Chondrocyte (in vitro differentiated cells): Measurements from ENCODE around the gene NKX1-1. TPM values are rescaled to one million over a fixed set of nuclear protein-coding genes. Genes with fewer than 3 reads are reported as not detected.

Source experiments
- DNase-seq: peaks from one replicate; pipeline ENCODE4 v3.0.0; 2021; ENCODE audit warnings: mixed read lengths, low spot score
- H3K27ac Mint-ChIP-seq: one replicate; pipeline ENCODE4 v1.8.0; 2021; ENCODE audit warnings: mild to moderate bottlenecking, moderate library complexity, mixed read lengths; ENCODE audit not compliant: unreplicated experiment
- H3K27me3 Mint-ChIP-seq: 2 replicates; pipeline ENCODE4 v1.8.0; 2021; ENCODE audit warnings: low read depth, mixed read lengths
- H3K36me3 Mint-ChIP-seq: 2 replicates; pipeline ENCODE4 v1.8.0; 2021; ENCODE audit warnings: low read depth, mixed read lengths
- H3K4me1 Mint-ChIP-seq: 2 replicates; pipeline ENCODE4 v1.8.0; 2021; ENCODE audit warnings: low read depth, mild to moderate bottlenecking, mixed read lengths
- H3K4me3 Mint-ChIP-seq: one replicate; pipeline ENCODE4 v1.8.0; 2021; ENCODE audit warnings: mild to moderate bottlenecking, moderate library complexity, mixed read lengths; ENCODE audit not compliant: unreplicated experiment
- H3K9me3 Mint-ChIP-seq: 2 replicates; pipeline ENCODE4 v1.8.0; 2021; ENCODE audit warnings: low read depth, mixed read lengths
- CTCF ChIP-seq: fragments of 200-600 bp; sonication (generic); IDR thresholded peaks from 2 replicates; pipeline ENCODE4 v1.5.0; 2021; ENCODE audit warnings: antibody characterized with exemption, mild to moderate bottlenecking, moderate library complexity
- total RNA-seq: library from RNA; stranded (reverse); gene quantifications from 3 replicates; pipeline ENCODE4 v1.2.1, GENCODE V29; 2021

Gene NKX1-1
- total RNA-seq, 1 donor from 2014 or later: not detected

- H3K27ac Mint-ChIP-seq: no peak overlapping the region
Observed at GRCh38 chr4:1365271-1366178, 40.7 kb downstream of the NKX1-1 start.

GRCh38 chr4:1364748-1365147, 41.5 kb downstream of the NKX1-1 start:
- no peaks in the 10 kb centered on the region for H3K4me1 Mint-ChIP-seq

More at GRCh38 chr4:1365271-1366178, 40.7 kb downstream of the NKX1-1 start:
- H3K4me3 Mint-ChIP-seq: no peak overlapping the region
- H3K36me3 Mint-ChIP-seq: no peaks in the 10 kb centered on the region
- H3K4me1 Mint-ChIP-seq: no peaks in the 10 kb centered on the region
- no peaks in the 10 kb centered on the region for H3K9me3 Mint-ChIP-seq
- TF ChIP-seq CTCF: no peak
- no peaks in the 10 kb centered on the region for H3K27me3 Mint-ChIP-seq
- DNase-seq: peak; percentile 62

GRCh38 chr4:1364217-1364616, 42.0 kb downstream of the NKX1-1 start:
- DNase-seq: peak; percentile 64
- H3K4me1 Mint-ChIP-seq: no peaks in the 10 kb centered on the region
- H3K36me3 Mint-ChIP-seq: peaks cover 1% of the 10 kb centered on the region
- H3K27me3 Mint-ChIP-seq: no peaks in the 10 kb centered on the region
- H3K9me3 Mint-ChIP-seq: no peaks in the 10 kb centered on the region
- H3K4me3 Mint-ChIP-seq: no peak overlapping the region
- no peak for TF ChIP-seq CTCF
- H3K27ac Mint-ChIP-seq: no peak overlapping the region

More at GRCh38 chr4:1364748-1365147, 41.5 kb downstream of the NKX1-1 start:
- Mint-ChIP-seq H3K9me3 (no peaks in the 10 kb centered on the region), H3K36me3 (no peaks in the 10 kb centered on the region), H3K27me3 (no peaks in the 10 kb centered on the region), H3K27ac (no peak overlapping the region), H3K4me3 (no peak overlapping the region)
- peak; percentile 75 for DNase-seq
- TF ChIP-seq CTCF: no peak

- Mint-ChIP-seq H3K27me3 (no peaks in the 10 kb centered on the region), H3K4me3 (no peak overlapping the region), H3K4me1 (no peaks in the 10 kb centered on the region), H3K9me3 (no peaks in the 10 kb centered on the region), H3K27ac (no peak overlapping the region), H3K36me3 (peaks cover 4% of the 10 kb centered on the region)
- TF ChIP-seq CTCF: no peak
- no peak for DNase-seq
Observed at GRCh38 chr4:1363513-1363912, 42.7 kb downstream of the NKX1-1 start.

GRCh38 chr4:1362521-1362920, 43.7 kb downstream of the NKX1-1 start:
- Mint-ChIP-seq H3K27me3 (no peaks in the 10 kb centered on the region), H3K36me3 (peaks cover 6% of the 10 kb centered on the region), H3K9me3 (no peaks in the 10 kb centered on the region), H3K4me3 (no peak overlapping the region), H3K4me1 (no peaks in the 10 kb centered on the region), H3K27ac (no peak overlapping the region)
- no peak for TF ChIP-seq CTCF
- no peak for DNase-seq
